MCF 10A (cell line): Measurements from ENCODE around the gene GPC5. TPM values are rescaled to one million over a fixed set of nuclear protein-coding genes. Genes with fewer than 3 reads are reported as not detected.
A peak's percentile ranks its signal among the peaks of the same experiment; 100 is the strongest.

Source experiments
- BruUV-seq: library from RNA; stranded (reverse); fragments of 400-500 nt; replicated peaks from 2 replicates; lab custom pipeline; 2021; lab: Mats Ljungman, UMichigan
- CTCF ChIA-PET: fragments of 300-600 bp; sonication (Branson Sonifier 250); formaldehyde crosslinking; extraction: SDS; loops from one replicate; lab custom pipeline; 2021; ENCODE audit warnings: antibody characterized with exemption, inconsistent platforms; lab: Yijun Ruan, JAX
- POLR2A ChIA-PET: fragments of 300-600, 350-650 bp; sonication (Branson Sonifier 250); formaldehyde crosslinking; extraction: SDS; loops from one replicate; lab custom pipeline; 2020; ENCODE audit warnings: antibody characterized with exemption, inconsistent platforms; lab: Yijun Ruan, JAX
- DNase-seq: peaks from one replicate; pipeline ENCODE4 v3.0.0-alpha.2; 2018; ENCODE audit not compliant: unreplicated experiment
- H3K27ac Mint-ChIP-seq: one replicate; pipeline ENCODE4 v1.8.0; 2022; ENCODE audit warnings: mild to moderate bottlenecking, low read depth, mixed read lengths; ENCODE audit not compliant: unreplicated experiment
- H3K27me3 Mint-ChIP-seq: one replicate; pipeline ENCODE4 v1.8.0; 2022; ENCODE audit warnings: mixed read lengths; ENCODE audit not compliant: insufficient read depth, unreplicated experiment
- H3K36me3 Mint-ChIP-seq: one replicate; pipeline ENCODE4 v1.8.0; 2022; ENCODE audit warnings: mild to moderate bottlenecking, moderate library complexity, mixed read lengths; ENCODE audit not compliant: insufficient read depth, unreplicated experiment
- H3K4me1 Mint-ChIP-seq: one replicate; pipeline ENCODE4 v1.8.0; 2022; ENCODE audit warnings: mixed read lengths; ENCODE audit not compliant: insufficient read depth, unreplicated experiment
- H3K4me3 Mint-ChIP-seq: one replicate; pipeline ENCODE4 v1.8.0; 2022; ENCODE audit warnings: mild to moderate bottlenecking, moderate library complexity, mixed read lengths; ENCODE audit not compliant: unreplicated experiment
- H3K9me3 Mint-ChIP-seq: one replicate; pipeline ENCODE4 v1.8.0; 2022; ENCODE audit warnings: mixed read lengths; ENCODE audit not compliant: unreplicated experiment
- CTCF ChIP-seq: fragments of 200-600 bp; IDR thresholded peaks from one replicate; pipeline ENCODE4 v1.8.0; 2022; ENCODE audit warnings: antibody characterized with exemption, mild to moderate bottlenecking; ENCODE audit not compliant: unreplicated experiment
- intact Hi-C: fragments of 100-400 bp; cut with micrococcal nuclease; formaldehyde crosslinking; loops from 2 replicates; pipeline ENCODE4 v1.14.1; 2022
- total RNA-seq: library from RNA; stranded (reverse); gene quantifications from 2 replicates; pipeline ENCODE4 v1.2.3, GENCODE V29; 2022

The GPC5 gene
- total RNA-seq, 1 experiment from 2014 or later = not detected

- no peak for DNase-seq
- Mint-ChIP-seq H3K27ac (no peak overlapping the region), H3K27me3 (peaks cover 67% of the 10 kb centered on the region), H3K4me3 (no peak overlapping the region), H3K36me3 (no peaks in the 10 kb centered on the region), H3K4me1 (no peaks in the 10 kb centered on the region), H3K9me3 (no peaks in the 10 kb centered on the region)
- BruUV-seq = no TSS peak
- intact Hi-C loops = no loop called here
- TF ChIP-seq CTCF = no peak
- ChIA-PET POLR2A (no interaction called here), CTCF (no interaction called here)
These were observed 703.4 kb downstream of the GPC5 start for GRCh38 chr13:92101801-92102200.

DNA sequence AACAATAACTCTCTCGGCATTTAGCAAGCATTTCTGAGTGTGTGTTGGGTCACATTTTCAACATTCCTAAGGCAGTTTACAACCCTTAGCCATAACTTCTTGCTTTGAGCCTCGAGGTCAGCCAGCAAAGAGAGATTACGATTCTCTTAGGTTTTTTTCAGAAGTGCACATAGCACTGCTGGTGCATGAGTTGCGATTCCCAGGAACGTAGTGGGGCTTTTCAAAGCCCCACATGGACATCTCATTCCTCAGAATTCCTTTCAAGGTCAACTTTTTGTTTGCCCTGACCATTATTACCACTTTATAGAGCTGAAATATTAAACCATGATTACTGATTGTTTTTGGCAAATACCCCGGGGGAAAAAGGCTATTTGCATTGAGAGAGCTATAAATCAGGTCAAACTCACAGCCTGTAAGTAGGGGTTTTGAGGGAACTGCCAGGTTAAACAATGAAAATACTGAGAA is 705.3 kb downstream of the GPC5 start:
- ChIA-PET POLR2A (no interaction called here), CTCF (interaction anchor here (0.9 kb wide), 1 partner anchor 28 kb away, joined by 3 read pairs; no protein-coding TSS in a partner anchor)
- Mint-ChIP-seq H3K9me3 (no peaks in the 10 kb centered on the region), H3K4me1 (no peaks in the 10 kb centered on the region), H3K27ac (no peak overlapping the region), H3K36me3 (no peaks in the 10 kb centered on the region), H3K4me3 (no peak overlapping the region), H3K27me3 (peaks cover 78% of the 10 kb centered on the region)
- intact Hi-C loops = no loop called here
- no peak for TF ChIP-seq CTCF
- no peak for DNase-seq
- BruUV-seq = no TSS peak

GRCh38 chr13:92122186-92122853 is 723.9 kb downstream of the GPC5 start:
- CTCF ChIA-PET = interaction anchor here (0.5 kb wide), 1 partner anchor 22 kb away, joined by 4 read pairs; no protein-coding TSS in a partner anchor
- H3K36me3 Mint-ChIP-seq = no peaks in the 10 kb centered on the region
- no peak overlapping the region for H3K27ac Mint-ChIP-seq
- intact Hi-C loops = no loop called here
- H3K27me3 Mint-ChIP-seq = peaks cover 24% of the 10 kb centered on the region
- DNase-seq = peak; percentile 54
- H3K4me3 Mint-ChIP-seq = no peak overlapping the region
- BruUV-seq = no TSS peak
- no peak for TF ChIP-seq CTCF
- no peaks in the 10 kb centered on the region for H3K9me3 Mint-ChIP-seq
- no peaks in the 10 kb centered on the region for H3K4me1 Mint-ChIP-seq
- POLR2A ChIA-PET = interaction anchor here (0.6 kb wide), 1 partner anchor 17 kb away, joined by 3 read pairs; no protein-coding TSS in a partner anchor

DNA sequence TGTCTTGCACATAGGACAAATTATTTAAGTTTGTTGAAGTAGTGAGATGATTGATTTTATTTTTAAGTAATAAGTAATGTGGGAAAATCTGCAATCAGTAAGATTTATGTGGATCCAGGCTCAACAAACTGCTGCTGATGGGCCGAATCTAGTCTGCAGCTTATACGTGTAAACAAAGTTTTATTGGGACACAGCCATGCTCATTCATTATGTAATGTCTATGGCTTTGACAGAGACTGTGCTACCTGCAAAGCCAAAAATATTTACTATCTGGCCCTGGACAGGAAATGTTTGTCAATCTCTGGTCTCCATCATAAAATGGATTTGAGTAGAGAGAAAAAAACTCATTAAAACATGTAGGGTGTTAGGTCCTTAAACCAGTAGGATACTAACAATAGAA is 728.0 kb downstream of the GPC5 start:
- no peak for TF ChIP-seq CTCF
- intact Hi-C loops = no loop called here
- no peaks in the 10 kb centered on the region for H3K9me3 Mint-ChIP-seq
- peaks cover 41% of the 10 kb centered on the region for H3K27me3 Mint-ChIP-seq
- no TSS peak for BruUV-seq
- no peaks in the 10 kb centered on the region for H3K4me1 Mint-ChIP-seq
- ChIA-PET CTCF (no interaction called here), POLR2A (interaction anchor here (0.6 kb wide), 1 partner anchor 467 kb away, joined by 3 read pairs; no protein-coding TSS in a partner anchor)
- no peaks in the 10 kb centered on the region for H3K36me3 Mint-ChIP-seq
- DNase-seq = no peak
- H3K27ac Mint-ChIP-seq = no peak overlapping the region
- no peak overlapping the region for H3K4me3 Mint-ChIP-seq
